CD14-positive monocyte (primary cell): ENCODE measurements around the gene STARD13. TPM values are rescaled to one million over a fixed set of nuclear protein-coding genes. Genes with fewer than 3 reads are reported as not detected.

Source experiments
- DNase-seq, 3 donors: peaks; one replicate each; pipeline ENCODE4 v3.0.0-alpha.2; 2011 to 2022
- H2AFZ ChIP-seq: 2 replicates; pipeline ENCODE4 v1.6.0; 2012; ENCODE audit warnings: mild to moderate bottlenecking, low read depth, low read length, inconsistent platforms; ENCODE audit not compliant: insufficient read depth, poor library complexity, severe bottlenecking
- H3K27ac ChIP-seq, 2 donors: 1 replicate in 1 of 2; 2 replicates in 1 of 2; pipeline ENCODE4 v1.5.1; 2012 to 2013; ENCODE audit warnings: low read length in 2 of 2, control low read depth in 1 of 2, inconsistent platforms in 1 of 2, low read depth in 1 of 2, mild to moderate bottlenecking in 1 of 2
- H3K27me3 ChIP-seq, 2 donors: one replicate each; pipeline versions ENCODE4 v1.6.0 to v1.6.1; 2011 to 2013; ENCODE audit warnings: low read length in 2 of 2; ENCODE audit not compliant: control insufficient read depth in 2 of 2, insufficient read depth in 2 of 2
- H3K36me3 ChIP-seq, 2 donors: replicated peaks in 1 of 2; 1 replicate in 1 of 2; 2 replicates in 1 of 2; pipeline versions ENCODE4 v1.5.1 to v1.6.1; 2012 to 2013; ENCODE audit warnings: low read length in 2 of 2, control low read depth in 1 of 2, inconsistent platforms in 1 of 2, mild to moderate bottlenecking in 1 of 2; ENCODE audit not compliant: insufficient read depth in 2 of 2, control insufficient read depth in 1 of 2
- H3K4me1 ChIP-seq, 2 donors: 1 replicate in 1 of 2; 2 replicates in 1 of 2; pipeline versions ENCODE4 v1.5.1 to v1.6.1; 2012 to 2013; ENCODE audit warnings: low read length in 2 of 2, control low read depth in 1 of 2, inconsistent platforms in 1 of 2, mild to moderate bottlenecking in 1 of 2, moderate library complexity in 1 of 2; ENCODE audit not compliant: insufficient read depth in 2 of 2, control insufficient read depth in 1 of 2
- H3K4me2 ChIP-seq: replicated peaks from 2 replicates; pipeline ENCODE3; 2012; ENCODE audit warnings: low read length, moderate library complexity, mild to moderate bottlenecking; ENCODE audit not compliant: poor library complexity, severe bottlenecking; ENCODE audit errors: extremely low read depth
- H3K4me3 ChIP-seq, 3 experiments: fragments of 200-600 bp in 1 of 3; sonication (generic) in 1 of 3; replicated peaks in 1 of 3; 1 replicate in 2 of 3; 2 replicates in 1 of 3; pipeline ENCODE4 v1.5.1; 2011 to 2013; ENCODE audit warnings: low read length in 3 of 3, mild to moderate bottlenecking in 3 of 3, control low read depth in 2 of 3, low read depth in 2 of 3, inconsistent platforms in 1 of 3, moderate library complexity in 1 of 3
- H3K79me2 ChIP-seq: 2 replicates; pipeline ENCODE4 v1.6.0; 2012; ENCODE audit warnings: mild to moderate bottlenecking, control low read depth, inconsistent platforms, low read length, moderate library complexity; ENCODE audit not compliant: insufficient read depth
- H3K9ac ChIP-seq: 2 replicates; pipeline ENCODE4 v1.6.0; 2017; ENCODE audit warnings: low read length, mild to moderate bottlenecking; ENCODE audit not compliant: insufficient read depth, poor library complexity, severe bottlenecking
- H3K9me3 ChIP-seq, 2 donors: replicated peaks in 1 of 2; 1 replicate in 1 of 2; 2 replicates in 1 of 2; pipeline versions ENCODE4 v1.5.1 to v1.6.1; 2012 to 2013; ENCODE audit warnings: low read length in 2 of 2, control low read depth in 1 of 2; ENCODE audit not compliant: control insufficient read depth in 1 of 2, insufficient read depth in 1 of 2
- H4K20me1 ChIP-seq: 2 replicates; pipeline ENCODE4 v1.6.0; 2012; ENCODE audit warnings: mild to moderate bottlenecking, low read length, control low read depth, moderate library complexity; ENCODE audit not compliant: insufficient read depth
- H3K27ac Mint-ChIP-seq, 7 donors: one replicate each; pipeline ENCODE4 v1.8.0; 2020; ENCODE audit warnings: mild to moderate bottlenecking in 7 of 7, mixed read lengths in 7 of 7, moderate library complexity in 6 of 7, inconsistent platforms in 2 of 7
- H3K27me3 Mint-ChIP-seq, 3 donors: one replicate each; pipeline ENCODE4 v1.8.0; 2021 to 2022; ENCODE audit warnings: low read depth in 3 of 3, mild to moderate bottlenecking in 3 of 3, mixed read lengths in 3 of 3, moderate library complexity in 3 of 3, inconsistent platforms in 1 of 3
- H3K36me3 Mint-ChIP-seq, 2 donors: one replicate each; pipeline ENCODE4 v1.8.0; 2020; ENCODE audit warnings: mixed read lengths in 2 of 2, inconsistent platforms in 1 of 2, mild to moderate bottlenecking in 1 of 2
- H3K4me1 Mint-ChIP-seq: one replicate; pipeline ENCODE4 v1.8.0; 2020; ENCODE audit warnings: mild to moderate bottlenecking, mixed read lengths
- H3K4me3 Mint-ChIP-seq, 2 donors: one replicate each; pipeline ENCODE4 v1.8.0; 2020; ENCODE audit warnings: mild to moderate bottlenecking in 2 of 2, mixed read lengths in 2 of 2, moderate library complexity in 1 of 2
- H3K9me3 Mint-ChIP-seq, 7 donors: one replicate each; pipeline ENCODE4 v1.8.0; 2020 to 2022; ENCODE audit warnings: mixed read lengths in 7 of 7, mild to moderate bottlenecking in 6 of 7, moderate library complexity in 6 of 7, inconsistent platforms in 2 of 7
- CTCF ChIP-seq: fragments of 200-600 bp; IDR thresholded peaks from one replicate; pipeline ENCODE4 v1.8.0; 2022; ENCODE audit warnings: antibody characterized with exemption, mild to moderate bottlenecking
- WGBS: methylation state at CpG from one replicate; pipeline ENCODE4 v1.1.5; 2013; ENCODE audit warnings: missing lambda C conversion rate; ENCODE audit not compliant: insufficient coverage; 5-methylcytosine and 5-hydroxymethylcytosine counted together
- intact Hi-C, 2 donors: fragments of 100-400 bp; cut with micrococcal nuclease; formaldehyde crosslinking; loops; one replicate each; pipeline versions ENCODE4 v1.15.0 to v1.15.1; 2023
- polyA plus RNA-seq, 3 donors: library from polyadenylated mRNA; depleted of rRNA in 1 of 3; unstranded in 2 of 3; stranded (reverse) in 1 of 3; fragments of 300-500 nt in 2 of 3; fragments of >200 nt in 1 of 3; fragmentation: Illumina TruSeq in 2 of 3; gene quantifications; 1 replicate in 2 of 3; 2 replicates in 1 of 3; pipeline ENCODE4 v1.2.3, GENCODE V29; 2012 to 2021

The STARD13 gene
- polyA plus RNA-seq, 3 donors, result 0.37 to 0.69 (median 0.60) TPM

DNA sequence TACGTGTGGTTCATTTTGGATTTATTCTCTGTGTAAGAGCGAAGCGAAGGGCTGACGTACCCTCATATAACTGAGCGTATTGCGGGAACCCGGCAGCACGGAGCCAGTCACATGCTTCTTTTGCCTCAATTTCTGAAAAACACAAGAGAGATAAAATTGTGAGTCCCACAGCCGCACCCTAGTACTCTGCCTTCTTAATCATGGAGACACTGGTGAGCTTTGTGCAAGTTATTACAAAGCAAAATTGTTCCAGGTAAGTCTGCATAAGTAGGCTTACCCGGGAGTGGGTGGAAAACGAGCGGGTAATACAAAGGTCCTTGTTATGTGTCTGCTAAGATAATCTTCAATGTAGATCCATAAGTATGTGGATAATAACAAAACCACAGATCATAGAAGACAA, 118.1 kb downstream of the STARD13 start:
- H3K4me3 Mint-ChIP-seq, result no peak overlapping the region
- Histone ChIP-seq H2AFZ (no peak overlapping the region), H3K4me2 (no peak overlapping the region), H3K27ac (no peak overlapping the region), H3K9ac (no peak overlapping the region), H3K79me2 (no peaks in the 10 kb centered on the region), H3K9me3 (peaks cover 3% of the 10 kb centered on the region in 2 donors), H3K36me3 (no peaks in the 10 kb centered on the region), H4K20me1 (no peaks in the 10 kb centered on the region), H3K4me1 (no peaks in the 10 kb centered on the region), H3K27me3 (no peaks in the 10 kb centered on the region), H3K4me3 (no peak overlapping the region)
- 99% methylated on average over 9 of the region's 12 CpGs for WGBS
- peaks cover 6 to 11% (median 8%) of the 10 kb centered on the region in 7 donors for H3K9me3 Mint-ChIP-seq
- intact Hi-C loops, result no loop called here
- no peak overlapping the region for H3K27ac Mint-ChIP-seq
- DNase-seq, result no peak
- no peaks in the 10 kb centered on the region for H3K4me1 Mint-ChIP-seq
- peaks cover 0 to 2% (median 0%) of the 10 kb centered on the region in 3 donors for H3K27me3 Mint-ChIP-seq
- no peak for TF ChIP-seq CTCF
- peaks cover 9% of the 10 kb centered on the region in 2 donors for H3K36me3 Mint-ChIP-seq

DNA sequence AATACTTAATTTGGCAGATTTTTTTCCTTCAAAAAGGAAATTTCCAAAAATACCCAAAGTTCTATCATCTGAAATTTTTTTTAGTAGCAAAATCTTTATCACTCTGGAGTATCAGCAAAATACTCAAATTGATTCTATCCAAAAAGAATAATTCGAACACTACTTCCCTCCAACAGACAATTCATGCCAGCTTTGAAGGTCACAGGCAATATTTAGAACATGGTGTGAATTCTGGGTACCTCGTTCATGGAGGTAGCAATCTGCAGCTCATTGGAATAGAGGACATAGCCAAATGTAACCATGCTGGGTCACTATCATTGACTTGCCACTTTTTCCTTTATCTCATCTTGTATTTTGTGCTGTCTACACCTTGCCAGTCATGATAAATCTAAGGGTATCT, 119.8 kb downstream of the STARD13 start:
- H4K20me1 ChIP-seq, result no peaks in the 10 kb centered on the region
- no peak for DNase-seq
- H3K27me3 ChIP-seq, result no peaks in the 10 kb centered on the region
- H2AFZ ChIP-seq, result no peak overlapping the region
- H3K4me3 ChIP-seq, result no peak overlapping the region
- H3K36me3 ChIP-seq, result no peaks in the 10 kb centered on the region
- H3K4me2 ChIP-seq, result no peak overlapping the region
- H3K9me3 Mint-ChIP-seq, result peaks cover 11 to 19% (median 16%) of the 10 kb centered on the region in 7 donors
- no peaks in the 10 kb centered on the region for H3K4me1 ChIP-seq
- H3K27ac ChIP-seq, result no peak overlapping the region
- no peak overlapping the region for H3K9ac ChIP-seq
- peaks cover 0 to 1% (median 0%) of the 10 kb centered on the region in 3 donors for H3K27me3 Mint-ChIP-seq
- peaks cover 7 to 10% of the 10 kb centered on the region in 2 donors for H3K9me3 ChIP-seq
- H3K4me1 Mint-ChIP-seq, result no peaks in the 10 kb centered on the region
- WGBS, result 100% methylated on average over 1 of the region's 2 CpGs
- no peak overlapping the region for H3K27ac Mint-ChIP-seq
- H3K36me3 Mint-ChIP-seq, result peaks cover 12 to 14% of the 10 kb centered on the region in 2 donors
- intact Hi-C loops, result no loop called here
- no peaks in the 10 kb centered on the region for H3K79me2 ChIP-seq
- no peak for TF ChIP-seq CTCF
- no peak overlapping the region for H3K4me3 Mint-ChIP-seq
